ENCODE measurements around the gene RAPGEF5. TPM values are rescaled to one million over a fixed set of nuclear protein-coding genes. Genes with fewer than 3 reads are reported as not detected.

The RAPGEF5 gene
- polyA plus RNA-seq, 1 of the 3 experiments (the other 2 are of a cell fraction) = 1.2 TPM

DNA sequence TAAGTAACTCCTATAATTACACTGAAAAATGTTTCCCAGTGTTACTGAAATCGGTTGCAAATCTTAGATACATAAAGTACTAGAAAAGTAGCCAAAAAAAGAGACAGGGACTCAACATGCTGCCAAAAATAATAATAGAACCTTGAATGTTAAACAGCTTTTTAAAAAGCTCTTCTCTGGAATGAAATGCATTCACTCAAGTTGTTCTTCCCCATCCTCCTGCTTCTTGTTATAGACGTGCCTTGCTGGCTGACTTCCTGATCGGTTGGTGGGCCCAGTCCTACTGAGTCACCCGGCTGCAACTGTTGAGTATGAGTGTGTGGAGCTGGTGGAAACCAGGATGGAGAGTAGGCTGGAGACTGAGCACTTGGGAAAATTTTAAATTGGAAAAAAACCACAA, 30.6 kb upstream of the RAPGEF5 start (continued):
- TF ChIP-seq, protein P1, sequence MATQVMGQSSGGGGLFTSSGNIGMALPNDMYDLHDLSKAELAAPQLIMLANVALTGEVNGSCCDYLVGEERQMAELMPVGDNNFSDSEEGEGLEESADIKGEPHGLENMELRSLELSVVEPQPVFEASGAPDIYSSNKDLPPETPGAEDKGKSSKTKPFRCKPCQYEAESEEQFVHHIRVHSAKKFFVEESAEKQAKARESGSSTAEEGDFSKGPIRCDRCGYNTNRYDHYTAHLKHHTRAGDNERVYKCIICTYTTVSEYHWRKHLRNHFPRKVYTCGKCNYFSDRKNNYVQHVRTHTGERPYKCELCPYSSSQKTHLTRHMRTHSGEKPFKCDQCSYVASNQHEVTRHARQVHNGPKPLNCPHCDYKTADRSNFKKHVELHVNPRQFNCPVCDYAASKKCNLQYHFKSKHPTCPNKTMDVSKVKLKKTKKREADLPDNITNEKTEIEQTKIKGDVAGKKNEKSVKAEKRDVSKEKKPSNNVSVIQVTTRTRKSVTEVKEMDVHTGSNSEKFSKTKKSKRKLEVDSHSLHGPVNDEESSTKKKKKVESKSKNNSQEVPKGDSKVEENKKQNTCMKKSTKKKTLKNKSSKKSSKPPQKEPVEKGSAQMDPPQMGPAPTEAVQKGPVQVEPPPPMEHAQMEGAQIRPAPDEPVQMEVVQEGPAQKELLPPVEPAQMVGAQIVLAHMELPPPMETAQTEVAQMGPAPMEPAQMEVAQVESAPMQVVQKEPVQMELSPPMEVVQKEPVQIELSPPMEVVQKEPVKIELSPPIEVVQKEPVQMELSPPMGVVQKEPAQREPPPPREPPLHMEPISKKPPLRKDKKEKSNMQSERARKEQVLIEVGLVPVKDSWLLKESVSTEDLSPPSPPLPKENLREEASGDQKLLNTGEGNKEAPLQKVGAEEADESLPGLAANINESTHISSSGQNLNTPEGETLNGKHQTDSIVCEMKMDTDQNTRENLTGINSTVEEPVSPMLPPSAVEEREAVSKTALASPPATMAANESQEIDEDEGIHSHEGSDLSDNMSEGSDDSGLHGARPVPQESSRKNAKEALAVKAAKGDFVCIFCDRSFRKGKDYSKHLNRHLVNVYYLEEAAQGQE (IDR thresholded peaks at IDR 0.05; ENCODE audit: low read depth, low read length) = no peak
- TF ChIP-seq JUND (IDR thresholded peaks at IDR 0.05) = peak; percentile 64

DNA sequence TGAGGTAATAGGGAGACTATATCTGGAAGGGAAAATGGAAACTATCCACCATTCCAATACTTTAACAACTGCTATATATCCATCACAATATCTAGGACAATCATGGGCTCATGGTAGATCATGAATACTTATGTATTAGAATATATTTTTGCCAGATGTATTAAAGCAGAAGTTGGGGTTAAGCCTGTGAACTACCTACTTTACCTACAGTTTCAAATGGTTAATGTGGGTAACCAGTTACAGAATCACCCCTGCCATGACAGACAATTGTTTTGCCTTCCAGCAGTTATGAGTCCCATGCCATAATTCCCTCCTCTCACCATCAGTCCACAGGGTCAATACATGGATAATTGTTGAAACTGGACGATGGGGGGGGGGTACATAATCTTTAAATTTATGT, 29.9 kb upstream of the RAPGEF5 start:
- no peak for DNase-seq
- no peaks in the 10 kb centered on the region for H3K27me3 ChIP-seq (ENCODE audit: insufficient read depth)
- TF ChIP-seq SMC3 (IDR thresholded peaks at IDR 0.05; ENCODE audit: low read depth, low read length) (no peak), EZH2phosphoT487 (IDR thresholded peaks at IDR 0.05; ENCODE audit: borderline replicate concordance, low read depth) (no peak), NRF1 (IDR thresholded peaks at IDR 0.05; ENCODE audit: low read depth, low read length) (no peak), GATA2 (CRISPR knock-in tag; IDR thresholded peaks at IDR 0.05) (no peak), YY1 (IDR thresholded peaks at IDR 0.05; ENCODE audit: low read depth) (no peak)
- TF ChIP-seq, protein P2, sequence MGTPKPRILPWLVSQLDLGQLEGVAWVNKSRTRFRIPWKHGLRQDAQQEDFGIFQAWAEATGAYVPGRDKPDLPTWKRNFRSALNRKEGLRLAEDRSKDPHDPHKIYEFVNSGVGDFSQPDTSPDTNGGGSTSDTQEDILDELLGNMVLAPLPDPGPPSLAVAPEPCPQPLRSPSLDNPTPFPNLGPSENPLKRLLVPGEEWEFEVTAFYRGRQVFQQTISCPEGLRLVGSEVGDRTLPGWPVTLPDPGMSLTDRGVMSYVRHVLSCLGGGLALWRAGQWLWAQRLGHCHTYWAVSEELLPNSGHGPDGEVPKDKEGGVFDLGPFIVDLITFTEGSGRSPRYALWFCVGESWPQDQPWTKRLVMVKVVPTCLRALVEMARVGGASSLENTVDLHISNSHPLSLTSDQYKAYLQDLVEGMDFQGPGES (IDR thresholded peaks at IDR 0.05; ENCODE audit: low read depth, low read length) = no peak
- TF ChIP-seq, protein P3, sequence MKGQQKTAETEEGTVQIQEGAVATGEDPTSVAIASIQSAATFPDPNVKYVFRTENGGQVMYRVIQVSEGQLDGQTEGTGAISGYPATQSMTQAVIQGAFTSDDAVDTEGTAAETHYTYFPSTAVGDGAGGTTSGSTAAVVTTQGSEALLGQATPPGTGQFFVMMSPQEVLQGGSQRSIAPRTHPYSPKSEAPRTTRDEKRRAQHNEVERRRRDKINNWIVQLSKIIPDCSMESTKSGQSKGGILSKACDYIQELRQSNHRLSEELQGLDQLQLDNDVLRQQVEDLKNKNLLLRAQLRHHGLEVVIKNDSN (IDR thresholded peaks at IDR 0.05; ENCODE audit: borderline replicate concordance, low read depth) = no peak
- no peak overlapping the region for H3K9ac ChIP-seq
- no peaks in the 10 kb centered on the region for H3K79me2 ChIP-seq (ENCODE audit: insufficient read depth)
- ChIA-PET CTCF (interaction anchor here (1.0 kb wide), 1 partner anchor 25 kb away, joined by 3 read pairs; no protein-coding TSS in a partner anchor), POLR2A (no interaction called here)
- H3K27ac ChIP-seq (ENCODE audit: low read depth in 2 of 2, low read length in 1 of 2) = peak overlapping the region in 1 of 2 experiments; percentile 69; a peak in 2 of 4 replicates
- no peak overlapping the region for H2AFZ ChIP-seq (ENCODE audit: low read depth)
- WGBS (ENCODE audit: low lambda C conversion rate) = 70% methylated on average over 1 of the region's 1 CpG
- H3K9me3 ChIP-seq = no peaks in the 10 kb centered on the region
- H3K4me2 ChIP-seq = no peak overlapping the region
- peaks cover 0 to 6% of the 10 kb centered on the region in 2 experiments; a peak in 1 of 4 replicates for H3K4me1 ChIP-seq (ENCODE audit: control insufficient read depth in 1 of 2, insufficient read depth in 2 of 2, low read depth in 1 of 2, low read length in 1 of 2)
- H3K36me3 ChIP-seq (replicated peaks in 1 of 2; ENCODE audit: control insufficient read depth in 1 of 2, insufficient read depth in 2 of 2, low read length in 1 of 2) = no peaks in the 10 kb centered on the region
- no peak overlapping the region for H3K4me3 ChIP-seq (ENCODE audit: low read depth in 2 of 2, low read length in 1 of 2)
- peaks cover 16% of the 10 kb centered on the region for H3F3A ChIP-seq (replicated peaks; ENCODE audit: insufficient read depth)
- no peaks in the 10 kb centered on the region for H3K9me2 ChIP-seq
- H4K20me1 ChIP-seq (ENCODE audit: insufficient read depth) = no peaks in the 10 kb centered on the region
